Activated B cell treated with CpG ODN at 0.5 μM for 24 hours (primary cell): ENCODE measurements around the gene TMC8. TPM values are rescaled to one million over a fixed set of nuclear protein-coding genes. Genes with fewer than 3 reads are reported as not detected.
"Not testable (repeated sequence)": the region's sequence is repeated elsewhere in the genome, so short reads cannot be mapped to it uniquely, and the experiment has no call there.

Experiments
- ATAC-seq: fragments of 200-7000 bp; cut with Tn5 transposase; one replicate; pipeline ENCODE4 v1.10.0; 2021; ENCODE audit warnings: low read depth, mild to moderate bottlenecking, moderate library complexity
- CTCF ChIA-PET: fragments of 350-600 bp; sonication (Branson Sonifier 250); formaldehyde crosslinking; loops from one replicate; lab custom pipeline; 2021; ENCODE audit warnings: antibody characterized with exemption; lab: Charles Lee
- POLR2A ChIA-PET: fragments of 350-600 bp; sonication (Branson Sonifier 250); formaldehyde crosslinking; loops from one replicate; lab custom pipeline; 2021; ENCODE audit warnings: antibody characterized with exemption; lab: Charles Lee
- DNase-seq: peaks from one replicate; pipeline ENCODE4 v3.0.0; 2022
- H3K27ac Mint-ChIP-seq: one replicate; pipeline ENCODE4 v1.8.0; 2020; ENCODE audit warnings: mixed read lengths
- H3K27me3 Mint-ChIP-seq: one replicate; pipeline ENCODE4 v1.8.0; 2021; ENCODE audit warnings: mixed read lengths
- H3K36me3 Mint-ChIP-seq: one replicate; pipeline ENCODE4 v1.8.0; 2021; ENCODE audit warnings: low read depth, mixed read lengths
- H3K4me1 Mint-ChIP-seq: one replicate; pipeline ENCODE4 v1.8.0; 2021; ENCODE audit warnings: mixed read lengths
- H3K4me3 Mint-ChIP-seq: one replicate; pipeline ENCODE4 v1.8.0; 2020; ENCODE audit warnings: mild to moderate bottlenecking, mixed read lengths
- H3K9me3 Mint-ChIP-seq: one replicate; pipeline ENCODE4 v1.8.0; 2020; ENCODE audit warnings: mixed read lengths
- CTCF ChIP-seq: fragments of 200-600 bp; IDR thresholded peaks from one replicate; pipeline ENCODE4 v1.8.0; 2022; ENCODE audit warnings: antibody characterized with exemption, mild to moderate bottlenecking
- intact Hi-C: fragments of 100-400 bp; cut with micrococcal nuclease; formaldehyde crosslinking; loops from one replicate; pipeline ENCODE4 v1.15.1; 2024
- total RNA-seq: library from RNA; stranded (reverse); gene quantifications from 2 replicates; pipeline ENCODE4 v1.2.3, GENCODE V29; 2022

TMC8 gene
- total RNA-seq, 1 donor from 2014 or later = 181 TPM

GRCh38 chr17:78138204-78139060 lies 7.9 kb downstream of the TMC8 start:
- no peaks in the 10 kb centered on the region for H3K9me3 Mint-ChIP-seq
- no peaks in the 10 kb centered on the region for H3K27me3 Mint-ChIP-seq
- ChIA-PET POLR2A (interaction anchor here (0.5 to 48.2 kb wide), 4 partner anchors 3 to 596 kb away, joined by 3 to 2404 read pairs (median 1040); partner anchors contain the start of genes AFMID, C17orf99, SYNGR2 and TK1), CTCF (interaction anchor here (0.6 to 15.7 kb wide), 9 partner anchors 9 to 55 kb away, joined by 3 to 220 read pairs (median 5); partner anchors contain the start of gene TMC6)
- intact Hi-C loops = no loop called here
- TF ChIP-seq CTCF = no peak
- no peak for ATAC-seq
- DNase-seq = no peak
- H3K4me3 Mint-ChIP-seq = peak overlapping the region; percentile 50
- H3K4me1 Mint-ChIP-seq = peaks cover 90% of the 10 kb centered on the region
- H3K36me3 Mint-ChIP-seq = peaks cover 55% of the 10 kb centered on the region
- H3K27ac Mint-ChIP-seq = peak overlapping the region; percentile 89

GRCh38 chr17:78139861-78140168 lies 9.2 kb downstream of the TMC8 start:
- CTCF ChIA-PET = interaction anchor here (1.0 to 1.2 kb wide), 3 partner anchors 32 to 37 kb away, joined by 4 to 6 read pairs (median 5); no protein-coding TSS in a partner anchor
- not testable (repeated sequence) for H3K27me3 Mint-ChIP-seq, DNase-seq, H3K9me3 Mint-ChIP-seq, ATAC-seq
- Mint-ChIP-seq H3K36me3 (peaks cover 44% of the 10 kb centered on the region), H3K4me3 (peak overlapping the region; percentile 58), H3K27ac (peak overlapping the region; percentile 80), H3K4me1 (peaks cover 90% of the 10 kb centered on the region)
- POLR2A ChIA-PET = interaction anchor here (0.6 to 48.2 kb wide), 8 partner anchors 2 to 219 kb away, joined by 3 to 2404 read pairs (median 5); partner anchors contain the start of genes AFMID, C17orf99, SYNGR2 and TK1
- intact Hi-C loops = loop anchor here (1.0 to 10.0 kb wide), 4 partner anchors 8 to 635 kb away; partner anchors contain the start of gene SYNGR2

GRCh38 chr17:78140169-78141051 lies 9.8 kb downstream of the TMC8 start:
- intact Hi-C loops = loop anchor here (1.0 to 10.0 kb wide), 4 partner anchors 8 to 634 kb away; partner anchors contain the start of gene SYNGR2
- Mint-ChIP-seq H3K4me1 (peaks cover 90% of the 10 kb centered on the region), H3K9me3 (no peaks in the 10 kb centered on the region), H3K27me3 (no peaks in the 10 kb centered on the region), H3K36me3 (peaks cover 39% of the 10 kb centered on the region), H3K27ac (peak overlapping the region; percentile 80), H3K4me3 (peak overlapping the region; percentile 58)
- TF ChIP-seq CTCF = no peak
- POLR2A ChIA-PET = interaction anchor here (0.6 to 48.2 kb wide), 12 partner anchors 1 to 681 kb away, joined by 3 to 2404 read pairs (median 4); partner anchors contain the start of genes AFMID, C17orf99, SYNGR2 and TK1
- ATAC-seq (peak; percentile 91), DNase-seq (peak; percentile 95)
- CTCF ChIA-PET = interaction anchor here (1.0 to 2.7 kb wide), 5 partner anchors 9 to 36 kb away, joined by 4 to 14 read pairs (median 6); partner anchors contain the start of gene TMC8

- CTCF ChIA-PET = interaction anchor here (1.0 to 2.7 kb wide), 4 partner anchors 10 to 110 kb away, joined by 3 to 14 read pairs (median 7); partner anchors contain the start of gene TMC8
- POLR2A ChIA-PET = interaction anchor here (0.6 to 48.2 kb wide), 10 partner anchors 0 to 1712 kb away, joined by 3 to 2404 read pairs (median 5); partner anchors contain the start of genes AFMID, C17orf99, SOCS3 and SYNGR2
- ATAC-seq (no peak), DNase-seq (no peak)
- H3K4me3 Mint-ChIP-seq = peak overlapping the region; percentile 24
- TF ChIP-seq CTCF = no peak
- intact Hi-C loops = loop anchor here (10.0 kb wide), 1 partner anchor 633 kb away; no protein-coding TSS in a partner anchor
- H3K27me3 Mint-ChIP-seq = no peaks in the 10 kb centered on the region
- peaks cover 28% of the 10 kb centered on the region for H3K36me3 Mint-ChIP-seq
- H3K27ac Mint-ChIP-seq = peak overlapping the region; percentile 83
- no peaks in the 10 kb centered on the region for H3K9me3 Mint-ChIP-seq
- peaks cover 90% of the 10 kb centered on the region for H3K4me1 Mint-ChIP-seq
Measured at GRCh38 chr17:78141437-78142118, 11.0 kb downstream of the TMC8 start.
